Natural killer cell (primary cell): ENCODE measurements around the gene ALDH1A2. TPM values are rescaled to one million over a fixed set of nuclear protein-coding genes. Genes with fewer than 3 reads are reported as not detected.

ENCODE experiments used
- ATAC-seq, 3 donors: fragments of 150-1000 bp in 2 of 3; fragments of 200-7000 bp in 1 of 3; cut with Tn5 transposase; 1 replicate in 1 of 3; 2 replicates in 2 of 3; pipeline ENCODE4 v1.10.0; 2021; ENCODE audit warnings: mild to moderate bottlenecking in 2 of 3, moderate library complexity in 2 of 3
- DNase-seq, 2 donors: peaks; one replicate each; pipeline versions ENCODE4 v3.0.0 to v3.0.0-alpha.2; 2013 to 2021; ENCODE audit warnings: mixed read lengths in 1 of 2
- H3K27ac ChIP-seq: one replicate; pipeline ENCODE4 v1.5.1; 2013; ENCODE audit warnings: mild to moderate bottlenecking, low read length
- H3K27me3 ChIP-seq: one replicate; pipeline ENCODE4 v1.6.1; 2013; ENCODE audit warnings: low read length; ENCODE audit not compliant: control insufficient read depth, insufficient read depth
- H3K36me3 ChIP-seq: one replicate; pipeline ENCODE4 v1.6.1; 2013; ENCODE audit warnings: low read length; ENCODE audit not compliant: control insufficient read depth, insufficient read depth
- H3K4me1 ChIP-seq: one replicate; pipeline ENCODE4 v1.6.1; 2013; ENCODE audit warnings: low read length; ENCODE audit not compliant: control insufficient read depth, insufficient read depth
- H3K4me3 ChIP-seq: one replicate; pipeline ENCODE4 v1.5.1; 2013; ENCODE audit warnings: low read length
- H3K9me3 ChIP-seq: one replicate; pipeline ENCODE4 v1.6.1; 2013; ENCODE audit warnings: low read length; ENCODE audit not compliant: control insufficient read depth, insufficient read depth
- H3K27ac Mint-ChIP-seq, 2 donors: one replicate each; pipeline ENCODE4 v1.8.0; 2022; ENCODE audit warnings: mild to moderate bottlenecking in 2 of 2, mixed read lengths in 2 of 2, moderate library complexity in 1 of 2
- H3K27me3 Mint-ChIP-seq, 2 donors: one replicate each; pipeline ENCODE4 v1.8.0; 2022; ENCODE audit warnings: low read depth in 2 of 2, mixed read lengths in 2 of 2
- H3K36me3 Mint-ChIP-seq: one replicate; pipeline ENCODE4 v1.8.0; 2022; ENCODE audit warnings: mixed read lengths
- H3K4me1 Mint-ChIP-seq, 2 donors: one replicate each; pipeline ENCODE4 v1.8.0; 2022; ENCODE audit warnings: mixed read lengths in 2 of 2
- H3K4me3 Mint-ChIP-seq: one replicate; pipeline ENCODE4 v1.8.0; 2022; ENCODE audit warnings: mild to moderate bottlenecking, moderate library complexity, mixed read lengths
- H3K9me3 Mint-ChIP-seq, 2 donors: one replicate each; pipeline ENCODE4 v1.8.0; 2022; ENCODE audit warnings: mixed read lengths in 2 of 2
- CTCF ChIP-seq: fragments of 200-600 bp; IDR thresholded peaks from one replicate; pipeline ENCODE4 v1.8.0; 2022; ENCODE audit warnings: antibody characterized with exemption
- WGBS: methylation state at CpG from one replicate; pipeline ENCODE4 v1.1.7; 2013; ENCODE audit warnings: missing lambda C conversion rate; ENCODE audit not compliant: insufficient coverage; 5-methylcytosine and 5-hydroxymethylcytosine counted together
- intact Hi-C: fragments of 100-400 bp; cut with micrococcal nuclease; formaldehyde crosslinking; loops from one replicate; pipeline ENCODE4 v1.14.2; 2022
- total RNA-seq, 4 donors: library from RNA; stranded (reverse); fragments of 120-200 nt in 1 of 4; gene quantifications; one replicate each; pipeline versions ENCODE4 v1.2.3 to v1.2.4, GENCODE V29; 2013 to 2022

The ALDH1A2 gene
- total RNA-seq, 3 donors from 2014 or later (not counting 1 experiment from before 2014, with no cell fraction given): 0.73 to 3.6 (median 2.8) TPM

GRCh38 chr15:57947282-57947681 lies 118.2 kb downstream of the ALDH1A2 start:
- intact Hi-C loops: no loop called here
- TF ChIP-seq CTCF: no peak
- DNase-seq (no peak), ATAC-seq (no peak)
- Histone ChIP-seq H3K27me3 (no peaks in the 10 kb centered on the region), H3K9me3 (no peaks in the 10 kb centered on the region), H3K4me1 (no peaks in the 10 kb centered on the region), H3K36me3 (no peaks in the 10 kb centered on the region), H3K4me3 (no peak overlapping the region), H3K27ac (no peak overlapping the region)
- no peak overlapping the region for H3K27ac Mint-ChIP-seq
- no peaks in the 10 kb centered on the region for H3K4me1 Mint-ChIP-seq
- no peaks in the 10 kb centered on the region for H3K36me3 Mint-ChIP-seq
- H3K4me3 Mint-ChIP-seq: no peak overlapping the region
- H3K27me3 Mint-ChIP-seq: peaks cover 14 to 17% of the 10 kb centered on the region in 2 donors
- no peaks in the 10 kb centered on the region for H3K9me3 Mint-ChIP-seq
- WGBS: 84% methylated on average over 3 of the region's 4 CpGs

GRCh38 chr15:57946491-57947048 lies 118.9 kb downstream of the ALDH1A2 start:
- Mint-ChIP-seq H3K4me1 (no peaks in the 10 kb centered on the region), H3K27me3 (peaks cover 7 to 24% of the 10 kb centered on the region in 2 donors), H3K36me3 (no peaks in the 10 kb centered on the region), H3K4me3 (no peak overlapping the region), H3K9me3 (no peaks in the 10 kb centered on the region), H3K27ac (no peak overlapping the region)
- Histone ChIP-seq H3K27me3 (no peaks in the 10 kb centered on the region), H3K36me3 (no peaks in the 10 kb centered on the region), H3K27ac (no peak overlapping the region), H3K9me3 (no peaks in the 10 kb centered on the region), H3K4me3 (no peak overlapping the region), H3K4me1 (no peaks in the 10 kb centered on the region)
- DNase-seq: no peak
- no peak for ATAC-seq
- no peak for TF ChIP-seq CTCF
- intact Hi-C loops: no loop called here
- WGBS: 68% methylated on average over 3 of the region's 3 CpGs

GRCh38 chr15:57945616-57946015 lies 119.9 kb downstream of the ALDH1A2 start:
- Histone ChIP-seq H3K27ac (no peak overlapping the region), H3K36me3 (no peaks in the 10 kb centered on the region), H3K4me3 (no peak overlapping the region), H3K27me3 (no peaks in the 10 kb centered on the region), H3K9me3 (no peaks in the 10 kb centered on the region), H3K4me1 (no peaks in the 10 kb centered on the region)
- Mint-ChIP-seq H3K9me3 (no peaks in the 10 kb centered on the region), H3K27me3 (peaks cover 10 to 30% of the 10 kb centered on the region in 2 donors), H3K27ac (no peak overlapping the region), H3K36me3 (no peaks in the 10 kb centered on the region), H3K4me1 (no peaks in the 10 kb centered on the region), H3K4me3 (no peak overlapping the region)
- no peak for TF ChIP-seq CTCF
- intact Hi-C loops: no loop called here
- ATAC-seq (no peak), DNase-seq (no peak)
- WGBS: 98% methylated on average over 2 of the region's 2 CpGs
